HEK293T (cell line): ENCODE measurements around the gene RPL36A.
A peak's percentile ranks its signal among the peaks of the same experiment; 100 is the strongest.

Source experiments
- CTCF ChIA-PET: fragments of 350-600 bp; formaldehyde crosslinking; extraction: SDS; loops from one replicate; lab custom pipeline; 2021; ENCODE audit warnings: antibody characterized with exemption, inconsistent platforms; lab: Yijun Ruan, JAX
- POLR2A ChIA-PET: fragments of 350-600 bp; formaldehyde crosslinking; extraction: SDS; loops from one replicate; lab custom pipeline; 2020; ENCODE audit warnings: antibody characterized with exemption, inconsistent platforms; lab: Yijun Ruan, JAX
- DNase-seq: peaks from one replicate; pipeline ENCODE4 v3.0.0; 2012; ENCODE audit warnings: mixed read lengths; ENCODE audit errors: extremely low spot score
- ARNT ChIP-seq: fragments of 450-650 bp; IDR thresholded peaks from 2 replicates; pipeline ENCODE4 v1.6.1; 2017; ENCODE audit warnings: mild to moderate bottlenecking
- BHLHE40 ChIP-seq: fragments of 450-650 bp; IDR thresholded peaks from 2 replicates; pipeline ENCODE4 v1.6.1; 2016; ENCODE audit warnings: mild to moderate bottlenecking, moderate library complexity, borderline replicate concordance
- CTBP1 ChIP-seq: fragments of 450-650 bp; IDR thresholded peaks from 2 replicates; pipeline ENCODE4 v1.6.1; 2016; ENCODE audit warnings: borderline replicate concordance
- ELF4 ChIP-seq: fragments of 450-650 bp; IDR thresholded peaks from 2 replicates; pipeline ENCODE4 v1.6.1; 2017; ENCODE audit warnings: antibody characterized with exemption
- FOXA1 ChIP-seq: fragments of 450-650 bp; IDR thresholded peaks from 2 replicates; pipeline ENCODE4 v1.6.1; 2016; ENCODE audit warnings: mild to moderate bottlenecking
- FOXK2 ChIP-seq: fragments of 450-650 bp; IDR thresholded peaks from 2 replicates; pipeline ENCODE4 v1.6.1; 2016; ENCODE audit warnings: mild to moderate bottlenecking
- FOXM1 ChIP-seq: fragments of 450-650 bp; IDR thresholded peaks from 2 replicates; pipeline ENCODE4 v1.6.1; 2017; ENCODE audit warnings: mild to moderate bottlenecking, borderline replicate concordance
- HDGF ChIP-seq: fragments of 450-650 bp; IDR thresholded peaks from 2 replicates; pipeline ENCODE4 v1.6.1; 2017; ENCODE audit warnings: antibody characterized with exemption, borderline replicate concordance
- L3MBTL2 ChIP-seq: fragments of 450-650 bp; conservative IDR thresholded peaks from 2 replicates; pipeline ENCODE4 v1.6.1; 2016; ENCODE audit warnings: mild to moderate bottlenecking
- LEF1 ChIP-seq: fragments of 450-650 bp; IDR thresholded peaks from 2 replicates; pipeline ENCODE4 v1.6.1; 2017; ENCODE audit warnings: mild to moderate bottlenecking, borderline replicate concordance
- NFRKB ChIP-seq: fragments of 450-650 bp; IDR thresholded peaks from 2 replicates; pipeline ENCODE4 v1.6.1; 2016; ENCODE audit warnings: mild to moderate bottlenecking, moderate library complexity
- SP1 ChIP-seq: fragments of 450-650 bp; IDR thresholded peaks from 2 replicates; pipeline ENCODE4 v1.6.1; 2017
- SUZ12 ChIP-seq: fragments of 450-650 bp; IDR thresholded peaks from 2 replicates; pipeline ENCODE4 v1.6.1; 2016; ENCODE audit warnings: mild to moderate bottlenecking
- TARDBP ChIP-seq: fragments of 450-650 bp; IDR thresholded peaks from 2 replicates; pipeline ENCODE4 v1.6.1; 2016
- ZNF384 ChIP-seq: fragments of 450-650 bp; IDR thresholded peaks from 2 replicates; pipeline ENCODE4 v1.6.1; 2016
- TF ChIP-seq, protein P1 (sequence below): fragments of 450-650 bp; IDR thresholded peaks from 2 replicates; pipeline ENCODE4 v1.6.1; 2016

The RPL36A gene

DNA sequence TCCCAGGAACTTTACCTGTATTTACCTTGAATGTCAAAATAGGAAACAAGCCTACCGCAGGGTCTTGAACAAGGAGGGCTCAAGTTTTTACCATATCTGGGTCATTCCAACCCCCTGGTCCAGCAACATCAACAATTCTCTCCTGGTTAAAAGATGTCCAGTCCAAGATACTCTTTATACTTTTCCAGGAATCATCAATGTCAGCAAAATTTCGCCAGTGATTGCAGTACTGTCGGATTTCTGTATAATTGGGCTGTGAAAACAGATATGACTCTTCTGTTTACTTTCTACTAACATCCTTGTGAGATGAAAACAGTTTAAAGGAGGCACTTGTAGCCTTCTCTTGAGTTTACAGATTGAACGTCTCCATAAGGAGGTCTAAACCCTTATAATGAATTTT lies 7.9 kb downstream of the RPL36A start:
- CTCF ChIA-PET = no interaction called here
- TF ChIP-seq TARDBP (no peak), CTBP1 (no peak), BHLHE40 (no peak), FOXK2 (no peak)
- DNase-seq = no peak
- POLR2A ChIA-PET = interaction anchor here (1.4 to 4.8 kb wide), 2 partner anchors 9 to 50 kb away, joined by 5 to 22 read pairs; partner anchors contain the start of genes GLA, HNRNPH2 and TIMM8A

DNA sequence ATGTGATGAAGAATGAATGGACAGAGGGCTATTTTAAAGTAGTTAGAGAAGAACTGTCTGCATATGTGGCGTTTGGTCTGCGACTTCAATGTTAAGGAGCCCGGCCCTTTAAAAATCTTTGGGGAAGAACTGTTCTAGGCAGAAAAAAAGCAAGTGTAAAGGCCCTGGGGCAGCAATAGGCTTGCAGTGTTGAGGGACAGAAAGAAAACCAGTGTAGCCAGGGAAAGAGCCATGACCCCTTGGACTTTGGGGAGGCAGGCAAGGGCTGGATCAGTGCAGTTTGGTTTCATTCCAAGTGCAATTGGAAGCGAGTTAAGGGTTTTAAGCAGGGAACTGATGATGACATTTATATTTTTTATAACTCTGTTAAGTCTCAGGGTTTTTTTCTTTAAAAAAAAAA lies 9.0 kb downstream of the RPL36A start:
- no peak for DNase-seq
- no peak for TF ChIP-seq ARNT
- no peak for TF ChIP-seq SP1
- TF ChIP-seq, protein P1, sequence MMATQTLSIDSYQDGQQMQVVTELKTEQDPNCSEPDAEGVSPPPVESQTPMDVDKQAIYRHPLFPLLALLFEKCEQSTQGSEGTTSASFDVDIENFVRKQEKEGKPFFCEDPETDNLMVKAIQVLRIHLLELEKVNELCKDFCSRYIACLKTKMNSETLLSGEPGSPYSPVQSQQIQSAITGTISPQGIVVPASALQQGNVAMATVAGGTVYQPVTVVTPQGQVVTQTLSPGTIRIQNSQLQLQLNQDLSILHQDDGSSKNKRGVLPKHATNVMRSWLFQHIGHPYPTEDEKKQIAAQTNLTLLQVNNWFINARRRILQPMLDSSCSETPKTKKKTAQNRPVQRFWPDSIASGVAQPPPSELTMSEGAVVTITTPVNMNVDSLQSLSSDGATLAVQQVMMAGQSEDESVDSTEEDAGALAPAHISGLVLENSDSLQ = no peak
- no peak for TF ChIP-seq FOXM1
- no peak for TF ChIP-seq LEF1
- TF ChIP-seq ELF4 = no peak
- TF ChIP-seq ZNF384 = no peak
- no peak for TF ChIP-seq CTBP1
- TF ChIP-seq HDGF = no peak
- TF ChIP-seq SUZ12 = no peak
- TF ChIP-seq FOXK2 = no peak
- TF ChIP-seq BHLHE40 = no peak
- no peak for TF ChIP-seq NFRKB
- no peak for TF ChIP-seq FOXA1
- TF ChIP-seq TARDBP = no peak
- no peak for TF ChIP-seq L3MBTL2
- CTCF ChIA-PET = no interaction called here
- POLR2A ChIA-PET = interaction anchor here (1.4 to 3.9 kb wide), 2 partner anchors 9 to 51 kb away, joined by 5 to 21 read pairs; partner anchors contain the start of genes RPL36A and TIMM8A

DNA sequence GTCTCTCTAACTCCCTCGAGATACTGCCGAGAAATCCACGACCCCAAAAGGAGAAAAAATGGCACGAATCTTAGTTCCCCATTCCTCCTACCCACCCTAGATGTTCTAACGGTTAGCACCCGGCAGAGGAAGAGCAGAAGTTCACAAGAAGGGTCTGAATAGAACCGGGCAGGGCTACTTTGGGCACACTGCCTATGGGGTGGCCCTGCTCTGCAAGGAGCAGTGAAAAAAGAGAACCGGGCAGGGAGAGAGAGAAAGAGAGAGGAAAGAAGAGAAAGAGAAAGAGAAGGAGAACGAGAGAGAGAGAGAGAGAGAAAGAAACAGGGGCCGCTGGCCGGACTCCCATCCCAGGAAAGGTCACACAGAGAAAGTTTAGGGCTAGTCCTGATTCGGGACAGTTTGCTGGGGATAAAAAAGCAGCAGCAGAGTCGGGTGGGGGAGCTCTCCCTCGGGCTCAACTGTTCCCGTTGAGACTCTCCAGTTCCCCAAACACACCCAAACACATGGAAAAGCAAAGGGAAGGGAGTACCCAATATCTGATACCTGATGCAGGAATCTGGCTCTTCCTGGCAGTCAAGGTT lies 16.4 kb downstream of the RPL36A start:
- DNase-seq = no peak
- POLR2A ChIA-PET = interaction anchor here (0.9 to 1.5 kb wide), 4 partner anchors 11 to 58 kb away, joined by 4 to 22 read pairs (median 10); partner anchors contain the start of genes RPL36A and TIMM8A
- CTCF ChIA-PET = no interaction called here
- TF ChIP-seq FOXA1 = no peak
- no peak for TF ChIP-seq CTBP1
- TF ChIP-seq ELF4 = no peak
- no peak for TF ChIP-seq BHLHE40
- no peak for TF ChIP-seq FOXK2
- no peak for TF ChIP-seq SUZ12
- no peak for TF ChIP-seq HDGF
- no peak for TF ChIP-seq ZNF384
- no peak for TF ChIP-seq TARDBP
- TF ChIP-seq, protein P1 = no peak
- no peak for TF ChIP-seq FOXM1
- no peak for TF ChIP-seq L3MBTL2
- no peak for TF ChIP-seq NFRKB
- no peak for TF ChIP-seq ARNT
- TF ChIP-seq SP1 = no peak
- TF ChIP-seq LEF1 = no peak

DNA sequence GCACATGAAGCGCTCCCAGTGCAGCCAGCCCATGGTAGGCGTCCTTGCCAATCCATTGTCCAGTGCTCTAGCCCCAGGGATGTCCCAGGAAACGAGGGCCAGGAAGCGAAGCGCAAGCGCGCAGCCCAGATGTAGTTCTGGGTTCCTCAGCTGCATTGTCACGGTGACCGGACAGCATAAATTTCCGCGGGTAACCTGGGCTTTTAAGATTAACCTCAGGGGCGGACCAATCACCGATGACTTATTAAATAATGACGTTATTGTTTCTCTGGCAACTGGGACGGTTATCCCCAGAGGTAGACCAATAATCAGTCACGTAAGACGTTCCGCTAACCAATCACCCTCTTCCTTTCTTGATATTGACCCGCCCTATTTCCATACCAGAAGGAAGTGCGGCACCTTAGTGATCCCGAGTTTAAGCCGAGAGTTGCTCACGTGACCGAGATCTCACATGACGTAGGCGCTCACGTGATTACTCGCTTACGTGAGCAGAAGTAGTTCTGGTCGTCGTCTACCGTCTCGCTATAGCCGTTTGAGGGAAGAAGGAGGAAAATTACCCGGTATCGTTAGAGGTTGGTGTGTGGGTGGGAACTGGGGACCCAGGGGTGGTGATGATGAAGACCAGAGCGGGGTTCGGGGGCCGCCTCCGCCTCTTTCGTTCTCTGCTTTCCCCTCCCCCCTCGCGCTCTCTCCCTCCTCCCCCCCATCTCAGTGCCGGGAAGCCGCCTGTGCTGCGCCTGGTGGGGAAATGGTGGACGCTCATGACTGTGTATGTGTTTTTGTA lies 17.1 kb downstream of the RPL36A start, which contains the start of the genes GLA and HNRNPH2:
Gene GLA, minus strand, starts transcription at position 178 of the 784 bp plus-strand sequence. Its CDS starts 22 bp downstream, at position 156.
Gene HNRNPH2, plus strand, starts transcription at position 475 of the 784 bp plus-strand sequence. CDS start 3,767 bp downstream, outside the sequence.
- CTCF ChIA-PET = no interaction called here
- peak; percentile 90 for DNase-seq
- TF ChIP-seq ZNF384 = no peak
- peak; percentile 91; the same call in 1 of the 2 replicates for TF ChIP-seq NFRKB
- no peak for TF ChIP-seq SUZ12
- no peak for TF ChIP-seq LEF1
- TF ChIP-seq FOXM1 = no peak
- peak; percentile 50; the same call in 1 of the 2 replicates for TF ChIP-seq BHLHE40
- no peak; the same call in 1 of the 2 replicates for TF ChIP-seq CTBP1
- TF ChIP-seq, protein P1 = peak; percentile 89
- TF ChIP-seq HDGF = no peak
- TF ChIP-seq FOXK2 = peak; percentile 62
- no peak for TF ChIP-seq ARNT
- no peak for TF ChIP-seq FOXA1
- 0 out of 2 replicates have a peak, but pooled peaks have one; percentile 55 for TF ChIP-seq TARDBP
- peak; percentile 81 for TF ChIP-seq ELF4
- peak; percentile 93 for TF ChIP-seq L3MBTL2
- TF ChIP-seq SP1 = no peak
- POLR2A ChIA-PET = interaction anchor here (0.9 to 1.5 kb wide), 5 partner anchors 10 to 59 kb away, joined by 4 to 22 read pairs (median 4); partner anchors contain the start of genes RPL36A and TIMM8A

DNA sequence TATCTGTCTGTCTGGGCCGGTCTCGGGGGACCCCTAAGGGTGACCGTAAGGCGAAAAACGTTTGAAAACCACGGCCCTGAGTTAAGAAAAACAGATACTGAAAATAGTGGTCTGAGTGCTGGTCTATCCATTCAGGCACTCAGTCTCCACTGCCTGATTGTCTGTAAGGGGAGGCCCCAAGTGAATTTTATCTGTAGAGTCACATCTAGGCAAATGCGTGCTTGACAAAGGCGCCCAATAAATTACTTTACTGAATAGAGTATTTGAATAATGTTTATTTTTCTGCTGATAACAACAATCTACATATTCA lies 17.7 kb downstream of the RPL36A start:
- CTCF ChIA-PET = no interaction called here
- DNase-seq = no peak
- POLR2A ChIA-PET = interaction anchor here (1.2 kb wide), 1 partner anchor 18 kb away, joined by 4 read pairs; the partner anchor contains the start of gene RPL36A

More for the DNA sequence above, 17.7 kb downstream of the RPL36A start:
- TF ChIP-seq FOXK2 (no peak), SP1 (no peak), ZNF384 (no peak), TARDBP (no peak), L3MBTL2 (no peak), BHLHE40 (no peak), FOXM1 (no peak), ELF4 (no peak), NFRKB (no peak), CTBP1 (no peak), LEF1 (no peak), FOXA1 (no peak), HDGF (no peak), SUZ12 (no peak), ARNT (no peak)
- TF ChIP-seq, protein P1 = no peak
